CD4-positive, alpha-beta T cell (primary cell): ENCODE data around the gene DRGX. TPM values are rescaled to one million over a fixed set of nuclear protein-coding genes. Genes with fewer than 3 reads are reported as not detected.

Experiments used
- ATAC-seq: fragments of 200-7000 bp; cut with Tn5 transposase; one replicate; pipeline ENCODE4 v1.10.0; 2022; ENCODE audit warnings: mild to moderate bottlenecking; ENCODE audit not compliant: poor library complexity
- CTCF ChIA-PET: fragments of 350-600 bp; sonication (Branson Sonifier 250); formaldehyde crosslinking; loops from one replicate; lab custom pipeline; 2021; ENCODE audit warnings: antibody characterized with exemption, inconsistent platforms; lab: Charles Lee
- POLR2A ChIA-PET: fragments of 350-600 bp; sonication (Branson Sonifier 250); formaldehyde crosslinking; loops from one replicate; lab custom pipeline; 2021; ENCODE audit warnings: antibody characterized with exemption, inconsistent platforms; lab: Charles Lee
- DNase-seq, 14 experiments: peaks; one replicate each; pipeline ENCODE4 v3.0.0-alpha.2; 2013 to 2020; ENCODE audit warnings: mixed read lengths in 2 of 14
- H3K27ac ChIP-seq, 2 donors: one replicate each; pipeline versions ENCODE4 v1.5.1 to v1.7.0; 2013; ENCODE audit warnings: low read length in 2 of 2, low read depth in 1 of 2, mild to moderate bottlenecking in 1 of 2
- H3K27me3 ChIP-seq, 2 experiments: 1 replicate in 1 of 2; 2 replicates in 1 of 2; pipeline versions ENCODE4 v1.6.1 to v1.7.0; 2013; ENCODE audit warnings: low read length in 2 of 2, control low read depth in 1 of 2, mild to moderate bottlenecking in 1 of 2, moderate library complexity in 1 of 2; ENCODE audit not compliant: insufficient read depth in 2 of 2, control insufficient read depth in 1 of 2
- H3K36me3 ChIP-seq: one replicate; pipeline ENCODE4 v1.6.1; 2013; ENCODE audit warnings: low read length, control low read depth; ENCODE audit not compliant: insufficient read depth
- H3K4me1 ChIP-seq: one replicate; pipeline ENCODE4 v1.6.1; 2013; ENCODE audit warnings: low read length, control low read depth; ENCODE audit not compliant: insufficient read depth
- H3K4me3 ChIP-seq: one replicate; pipeline ENCODE4 v1.5.1; 2013; ENCODE audit warnings: mild to moderate bottlenecking, low read length, moderate library complexity
- H3K9me3 ChIP-seq, 2 experiments: 1 replicate in 1 of 2; 2 replicates in 1 of 2; pipeline versions ENCODE4 v1.6.1 to v1.7.0; 2013; ENCODE audit warnings: low read length in 2 of 2, mild to moderate bottlenecking in 2 of 2, control low read depth in 1 of 2, moderate library complexity in 1 of 2; ENCODE audit not compliant: control insufficient read depth in 1 of 2, insufficient read depth in 1 of 2
- H3K27ac Mint-ChIP-seq: one replicate; pipeline ENCODE4 v1.8.0; 2020; ENCODE audit warnings: mixed read lengths
- H3K27me3 Mint-ChIP-seq: one replicate; pipeline ENCODE4 v1.8.0; 2021; ENCODE audit warnings: mixed read lengths
- H3K36me3 Mint-ChIP-seq: one replicate; pipeline ENCODE4 v1.8.0; 2021; ENCODE audit warnings: low read depth, mixed read lengths
- H3K4me1 Mint-ChIP-seq: one replicate; pipeline ENCODE4 v1.8.0; 2021; ENCODE audit warnings: low read depth, mixed read lengths
- H3K4me3 Mint-ChIP-seq: one replicate; pipeline ENCODE4 v1.8.0; 2020; ENCODE audit warnings: mild to moderate bottlenecking, mixed read lengths
- H3K9me3 Mint-ChIP-seq: one replicate; pipeline ENCODE4 v1.8.0; 2020; ENCODE audit warnings: mixed read lengths
- intact Hi-C, 2 experiments: fragments of 100-400 bp; cut with DNase I in 1 of 2; cut with micrococcal nuclease in 1 of 2; formaldehyde crosslinking; loops; one replicate each; pipeline versions ENCODE4 v1.15.1 to v1.9.0; 2023 to 2025; cut with DNase I, micrococcal nuclease
- total RNA-seq, 174 experiments: library from RNA in 2 of 174; stranded (reverse) in 2 of 174; gene quantifications; one replicate each; pipeline ENCODE4 v1.2.3 and lab custom pipeline; 2021 to 2026
- TF ChIP-seq, protein P1 (sequence below): fragments of 200-600 bp; IDR thresholded peaks from one replicate; pipeline ENCODE4 v1.8.0; 2022; ENCODE audit warnings: antibody characterized with exemption, mild to moderate bottlenecking

Gene DRGX
- total RNA-seq, 2 experiments from 2014 or later: not detected

DNA sequence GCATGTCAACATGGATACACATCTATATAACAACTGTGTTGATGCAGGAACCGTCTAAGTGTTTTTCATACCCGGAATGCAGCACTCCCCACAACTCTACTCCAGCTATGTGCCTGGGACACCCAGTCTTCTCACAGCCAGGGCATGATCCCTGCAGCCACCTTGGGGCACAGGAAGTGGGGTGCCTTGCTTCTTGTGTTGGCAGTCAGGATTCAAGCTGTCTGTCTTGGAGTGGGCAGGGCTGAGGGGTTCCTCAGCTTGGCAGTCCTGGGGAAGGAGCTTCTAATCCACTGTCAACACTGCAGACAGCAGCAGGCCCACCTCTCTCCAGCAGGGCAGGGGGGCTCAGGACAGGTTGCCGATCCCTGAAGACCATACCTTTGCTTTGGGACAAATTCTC is 41.3 kb downstream of the DRGX start:
- TF ChIP-seq, protein P1, sequence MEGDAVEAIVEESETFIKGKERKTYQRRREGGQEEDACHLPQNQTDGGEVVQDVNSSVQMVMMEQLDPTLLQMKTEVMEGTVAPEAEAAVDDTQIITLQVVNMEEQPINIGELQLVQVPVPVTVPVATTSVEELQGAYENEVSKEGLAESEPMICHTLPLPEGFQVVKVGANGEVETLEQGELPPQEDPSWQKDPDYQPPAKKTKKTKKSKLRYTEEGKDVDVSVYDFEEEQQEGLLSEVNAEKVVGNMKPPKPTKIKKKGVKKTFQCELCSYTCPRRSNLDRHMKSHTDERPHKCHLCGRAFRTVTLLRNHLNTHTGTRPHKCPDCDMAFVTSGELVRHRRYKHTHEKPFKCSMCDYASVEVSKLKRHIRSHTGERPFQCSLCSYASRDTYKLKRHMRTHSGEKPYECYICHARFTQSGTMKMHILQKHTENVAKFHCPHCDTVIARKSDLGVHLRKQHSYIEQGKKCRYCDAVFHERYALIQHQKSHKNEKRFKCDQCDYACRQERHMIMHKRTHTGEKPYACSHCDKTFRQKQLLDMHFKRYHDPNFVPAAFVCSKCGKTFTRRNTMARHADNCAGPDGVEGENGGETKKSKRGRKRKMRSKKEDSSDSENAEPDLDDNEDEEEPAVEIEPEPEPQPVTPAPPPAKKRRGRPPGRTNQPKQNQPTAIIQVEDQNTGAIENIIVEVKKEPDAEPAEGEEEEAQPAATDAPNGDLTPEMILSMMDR: no peak
- Histone ChIP-seq H3K9me3 (peaks cover 10 to 21% of the 10 kb centered on the region in 2 experiments), H3K36me3 (no peaks in the 10 kb centered on the region), H3K4me3 (no peak overlapping the region), H3K27me3 (no peaks in the 10 kb centered on the region), H3K4me1 (no peaks in the 10 kb centered on the region), H3K27ac (no peak overlapping the region)
- H3K4me3 Mint-ChIP-seq: no peak overlapping the region
- H3K9me3 Mint-ChIP-seq: peaks cover 5% of the 10 kb centered on the region
- H3K4me1 Mint-ChIP-seq: no peaks in the 10 kb centered on the region
- no peak for DNase-seq
- no peaks in the 10 kb centered on the region for H3K36me3 Mint-ChIP-seq
- POLR2A ChIA-PET: no interaction called here
- CTCF ChIA-PET: no interaction called here
- ATAC-seq: no peak
- peaks cover 4% of the 10 kb centered on the region for H3K27me3 Mint-ChIP-seq
- no peak overlapping the region for H3K27ac Mint-ChIP-seq
- intact Hi-C loops: no loop called here

DNA sequence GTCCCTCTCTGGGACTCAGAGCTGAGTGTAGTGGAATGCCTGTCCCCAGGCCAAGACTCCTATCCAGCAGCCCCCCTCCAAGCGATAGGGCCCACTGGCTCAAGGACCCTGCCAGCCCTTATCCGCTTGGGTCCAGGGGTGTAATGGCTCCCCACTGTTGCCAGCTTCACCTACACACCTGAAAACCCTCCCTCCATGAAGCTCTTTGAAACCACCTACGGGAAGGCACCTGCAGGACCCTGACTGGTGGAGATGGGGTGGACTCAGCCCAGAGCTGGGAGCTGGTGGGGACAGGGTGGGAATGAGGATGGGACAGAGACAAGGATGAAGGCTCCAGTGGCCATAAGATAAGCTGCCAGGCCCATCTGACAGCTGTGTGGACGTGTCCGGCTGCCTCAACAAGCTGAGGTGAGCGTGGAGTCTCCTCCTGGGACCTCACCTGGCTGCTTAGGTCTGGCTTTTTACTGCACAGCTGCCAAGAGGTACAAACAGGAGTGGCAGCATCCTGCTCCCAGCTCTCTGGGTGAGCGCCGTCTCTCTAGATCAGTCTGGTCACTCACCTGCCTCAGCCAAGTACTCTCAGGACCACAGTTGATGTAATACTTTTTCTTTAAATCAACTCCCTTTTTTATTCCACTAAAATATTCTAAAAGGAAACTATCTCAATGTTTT is 41.9 kb downstream of the DRGX start:
- Histone ChIP-seq H3K27me3 (no peaks in the 10 kb centered on the region), H3K27ac (no peak overlapping the region), H3K4me3 (no peak overlapping the region), H3K36me3 (no peaks in the 10 kb centered on the region), H3K4me1 (no peaks in the 10 kb centered on the region), H3K9me3 (peaks cover 12 to 21% of the 10 kb centered on the region in 2 experiments)
- POLR2A ChIA-PET: no interaction called here
- H3K4me1 Mint-ChIP-seq: no peaks in the 10 kb centered on the region
- H3K4me3 Mint-ChIP-seq: no peak overlapping the region
- DNase-seq: no peak
- no peak overlapping the region for H3K27ac Mint-ChIP-seq
- H3K27me3 Mint-ChIP-seq: peaks cover 4% of the 10 kb centered on the region
- no peaks in the 10 kb centered on the region for H3K36me3 Mint-ChIP-seq
- CTCF ChIA-PET: no interaction called here
- TF ChIP-seq, protein P1: no peak
- no peak for ATAC-seq
- intact Hi-C loops: no loop called here
- peaks cover 6% of the 10 kb centered on the region for H3K9me3 Mint-ChIP-seq

DNA sequence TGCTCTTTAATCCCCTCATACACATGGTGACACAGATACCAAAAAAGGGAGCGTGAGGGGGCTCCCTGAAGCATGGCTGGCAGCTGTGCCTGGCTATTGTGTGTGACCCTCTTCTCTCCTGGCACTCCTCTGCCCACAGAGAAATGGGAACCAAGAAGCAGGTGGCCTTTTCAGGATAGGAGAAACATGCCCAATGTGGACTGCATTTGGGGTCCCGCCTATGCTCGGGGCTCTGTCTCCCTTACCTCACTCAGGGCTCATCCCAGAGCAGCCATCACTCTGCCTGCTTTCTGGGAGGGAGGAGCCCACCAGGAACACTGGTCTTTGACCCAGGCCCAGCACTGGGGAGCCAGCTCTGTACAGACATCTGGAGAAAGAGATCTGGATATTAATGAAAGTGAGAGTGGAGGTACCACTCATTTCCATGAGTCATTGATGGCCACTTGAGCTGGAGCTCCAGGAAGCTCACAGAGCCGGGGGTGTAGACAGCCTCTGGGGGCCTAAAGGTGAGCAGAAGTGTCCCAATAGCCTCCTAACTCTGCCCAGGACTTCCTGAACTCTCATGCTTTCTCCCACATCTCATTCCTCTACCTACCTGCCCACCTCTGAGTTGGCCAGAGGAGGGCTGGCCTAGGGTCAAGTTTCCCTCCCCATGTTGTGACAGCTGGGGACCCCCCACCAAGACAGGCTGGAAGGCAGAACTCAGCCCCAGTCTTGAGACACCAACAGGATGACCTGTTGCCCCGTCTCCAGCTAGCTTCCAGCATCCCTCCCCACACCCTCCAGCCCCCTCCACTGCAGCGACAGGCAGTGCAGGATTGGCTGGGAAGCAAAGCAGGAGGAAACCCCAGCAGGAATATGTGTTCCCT is 42.6 kb downstream of the DRGX start:
- Mint-ChIP-seq H3K9me3 (peaks cover 6% of the 10 kb centered on the region), H3K4me1 (no peaks in the 10 kb centered on the region), H3K27me3 (peaks cover 4% of the 10 kb centered on the region), H3K36me3 (no peaks in the 10 kb centered on the region), H3K4me3 (no peak overlapping the region), H3K27ac (no peak overlapping the region)
- CTCF ChIA-PET: no interaction called here
- H3K27ac ChIP-seq: no peak overlapping the region
- DNase-seq: no peak
- no peaks in the 10 kb centered on the region for H3K36me3 ChIP-seq
- ATAC-seq: no peak
- peaks cover 12 to 21% of the 10 kb centered on the region in 2 experiments for H3K9me3 ChIP-seq
- H3K4me3 ChIP-seq: no peak overlapping the region
- intact Hi-C loops: no loop called here
- H3K27me3 ChIP-seq: no peaks in the 10 kb centered on the region
- H3K4me1 ChIP-seq: no peaks in the 10 kb centered on the region
- POLR2A ChIA-PET: no interaction called here
- TF ChIP-seq, protein P1: no peak
